Measurements from ENCODE around the gene PCNX2.

- TF ChIP-seq CTCF (IDR thresholded peaks at IDR 0.05) (no peak), POLR2A (IDR thresholded peaks at IDR 0.05) (no peak)
Measured at GRCh38 chr1:233340031-233340555, 44.6 kb upstream of the PCNX2 start.

Data from lower leg skin (tissue), 3 donors.